Spleen (tissue), 11 donors: Measurements from ENCODE around the gene DDX31. TPM values are rescaled to one million over a fixed set of nuclear protein-coding genes. Genes with fewer than 3 reads are reported as not detected.

Experiments used
- DNase-seq: peaks from one replicate; pipeline ENCODE4 v3.0.0-alpha.2; 2020
- H3K27ac ChIP-seq, 8 donors: fragments of 200-600 bp; sonication (generic) in 7 of 8; 1 replicate in 4 of 8; 2 replicates in 4 of 8; pipeline versions ENCODE4 v1.5.0 to v1.8.0; 2016 to 2021; ENCODE audit warnings: inconsistent platforms in 4 of 8, mild to moderate bottlenecking in 4 of 8, moderate library complexity in 1 of 8
- H3K27me3 ChIP-seq, 7 donors: fragments of 200-600 bp; sonication (generic) in 6 of 7; replicated peaks in 1 of 7; 1 replicate in 4 of 7; 2 replicates in 3 of 7; pipeline versions ENCODE4 v1.5.0 to v1.8.0; 2016 to 2021; ENCODE audit warnings: inconsistent platforms in 3 of 7, mild to moderate bottlenecking in 1 of 7
- H3K36me3 ChIP-seq, 6 donors: fragments of 200-600 bp; sonication (generic) in 5 of 6; 1 replicate in 4 of 6; 2 replicates in 2 of 6; pipeline versions ENCODE4 v1.5.0 to v1.8.0; 2016 to 2021; ENCODE audit warnings: inconsistent platforms in 2 of 6
- H3K4me1 ChIP-seq, 6 donors: fragments of 200-600 bp; sonication (generic) in 5 of 6; 1 replicate in 3 of 6; 2 replicates in 3 of 6; pipeline versions ENCODE4 v1.5.0 to v1.8.0; 2016 to 2021; ENCODE audit warnings: inconsistent platforms in 3 of 6
- H3K4me3 ChIP-seq, 8 donors: fragments of 200-600 bp; sonication (generic) in 7 of 8; 1 replicate in 4 of 8; 2 replicates in 4 of 8; pipeline versions ENCODE4 v1.5.0 to v1.8.0; 2016 to 2021; ENCODE audit warnings: inconsistent platforms in 4 of 8, mild to moderate bottlenecking in 4 of 8, moderate library complexity in 2 of 8
- H3K9me3 ChIP-seq, 8 donors: fragments of 200-600 bp; sonication (generic) in 7 of 8; 1 replicate in 4 of 8; 2 replicates in 4 of 8; pipeline versions ENCODE4 v1.5.0 to v1.8.0; 2016 to 2021; ENCODE audit warnings: inconsistent platforms in 4 of 8
- CTCF ChIP-seq, 11 experiments: fragments of 200-600 bp in 7 of 11; fragments of 450-650 bp in 4 of 11; sonication (generic) in 4 of 11; IDR thresholded peaks in 8 of 11; conservative IDR thresholded peaks in 3 of 11; 1 replicate in 7 of 11; 2 replicates in 4 of 11; pipeline versions ENCODE4 v1.4.0 to v1.8.0; 2016 to 2021; ENCODE audit warnings: antibody characterized with exemption in 11 of 11, inconsistent platforms in 4 of 11, mild to moderate bottlenecking in 1 of 11
- POLR2A ChIP-seq, 3 donors: fragments of 450-650 bp; IDR thresholded peaks; one replicate each; pipeline ENCODE4 v1.5.1; 2017; ENCODE audit warnings: antibody characterized with exemption in 3 of 3, mild to moderate bottlenecking in 1 of 3
- POLR2AphosphoS5 ChIP-seq, 3 donors: sonication (generic); formaldehyde crosslinking; IDR thresholded peaks; one replicate each; pipeline ENCODE4 v1.5.1; 2017; ENCODE audit warnings: antibody characterized with exemption in 3 of 3
- WGBS, 5 donors: extraction: QIAGEN DNeasy Blood & Tissue Kit in 3 of 5; methylation state at CpG; one replicate each; pipeline versions ENCODE4 v1.1.5 to v1.1.7; 2013 to 2018; 5-methylcytosine and 5-hydroxymethylcytosine counted together
- intact Hi-C: fragments of 100-400 bp; cut with DNase I; formaldehyde crosslinking; loops from one replicate; pipeline ENCODE4 v1.15.0; 2023; ENCODE audit warnings: low total_unique reads
- polyA plus RNA-seq, 3 donors: library from polyadenylated mRNA; stranded (reverse); fragments of 200-250 nt; gene quantifications; one replicate each; pipeline ENCODE4 v1.2.1, GENCODE V29; 2013
- total RNA-seq, 7 donors: library from RNA; depleted of rRNA in 3 of 7; stranded (reverse); fragments of >200 nt in 3 of 7; fragmentation: NEBNext Ultra II Directional in 4 of 7; extraction: Animal tissue kit (Norgen Biotek cat#: 25700) in 4 of 7; gene quantifications; one replicate each; pipeline versions ENCODE4 v1.1.0 to v1.2.1, GENCODE V29; 2016 to 2021
- donor health status: healthy with polysubstance abuse.
- donor health status: DM: no; HTN: no; CAD: no; lungs with moderate emphysema.
- donor health status: DM: no; HTN: no; CAD: no.
- donor health status: Bipolar disorder and iron deficiency.
- donor health status: healthy.
- donor health status: DM: no; HTN: no; CAD: no.
- donor health status: DM: yes; HTN: yes; CAD: no.

The DDX31 gene
- total and polyA plus RNA-seq, 10 donors: 8.6 to 19.3 (median 14.7) TPM

GRCh38 chr9:132555528-132555927, 114.3 kb downstream of the DDX31 start:
- H3K27me3 ChIP-seq: peaks cover 0 to 6% (median 0%) of the 10 kb centered on the region in 7 donors
- TF ChIP-seq POLR2AphosphoS5 (IDR thresholded peaks at IDR 0.05): no peak
- no peak for TF ChIP-seq CTCF (IDR thresholded peaks at IDR 0.05 in 8 of 11, conservative IDR thresholded peaks at IDR 0.05 in 3 of 11)
- TF ChIP-seq POLR2A (IDR thresholded peaks at IDR 0.05): no peak
- H3K36me3 ChIP-seq: no peaks in the 10 kb centered on the region
- H3K27ac ChIP-seq: no peak overlapping the region
- peaks cover 0 to 6% (median 0%) of the 10 kb centered on the region in 8 donors for H3K9me3 ChIP-seq
- H3K4me1 ChIP-seq: no peaks in the 10 kb centered on the region
- no peak overlapping the region for H3K4me3 ChIP-seq
- no peak for DNase-seq
- WGBS, 5 donors: 78 to 85% (median 83%) methylated on average over 8 of the region's 8 CpGs
- intact Hi-C loops: no loop called here

- Histone ChIP-seq H3K27me3 (peaks cover 0 to 6% (median 0%) of the 10 kb centered on the region in 7 donors), H3K27ac (no peak overlapping the region), H3K9me3 (peaks cover 0 to 6% (median 0%) of the 10 kb centered on the region in 8 donors), H3K4me3 (no peak overlapping the region), H3K36me3 (no peaks in the 10 kb centered on the region), H3K4me1 (peaks cover 0 to 4% (median 0%) of the 10 kb centered on the region in 6 donors)
- no peak for DNase-seq
- intact Hi-C loops: no loop called here
- 88 to 95% (median 92%) methylated on average over 2 of the region's 2 CpGs for WGBS, 5 donors
- TF ChIP-seq CTCF (IDR thresholded peaks at IDR 0.05 in 8 of 11, conservative IDR thresholded peaks at IDR 0.05 in 3 of 11) (no peak), POLR2A (IDR thresholded peaks at IDR 0.05) (no peak), POLR2AphosphoS5 (IDR thresholded peaks at IDR 0.05) (no peak)
Observed at GRCh38 chr9:132554755-132555154, 115.0 kb downstream of the DDX31 start.

- Histone ChIP-seq H3K36me3 (no peaks in the 10 kb centered on the region), H3K4me1 (peaks cover 0 to 31% (median 12%) of the 10 kb centered on the region in 6 donors), H3K27ac (no peak overlapping the region), H3K4me3 (no peak overlapping the region), H3K27me3 (peaks cover 0 to 7% (median 0%) of the 10 kb centered on the region in 7 donors), H3K9me3 (peaks cover 0 to 6% (median 0%) of the 10 kb centered on the region in 8 donors)
- intact Hi-C loops: no loop called here
- no peak for TF ChIP-seq POLR2AphosphoS5 (IDR thresholded peaks at IDR 0.05)
- TF ChIP-seq POLR2A (IDR thresholded peaks at IDR 0.05): no peak
- no peak for TF ChIP-seq CTCF (IDR thresholded peaks at IDR 0.05 in 8 of 11, conservative IDR thresholded peaks at IDR 0.05 in 3 of 11)
- no peak for DNase-seq
- WGBS, 5 donors: 81 to 92% (median 91%) methylated on average over 12 of the region's 12 CpGs
Observed at GRCh38 chr9:132552041-132552440, 117.7 kb downstream of the DDX31 start.

GRCh38 chr9:132551556-132551955, 118.2 kb downstream of the DDX31 start:
- no peaks in the 10 kb centered on the region for H3K36me3 ChIP-seq

More at GRCh38 chr9:132551556-132551955, 118.2 kb downstream of the DDX31 start:
- Histone ChIP-seq H3K27me3 (peaks cover 0 to 10% (median 0%) of the 10 kb centered on the region in 7 donors), H3K4me1 (peaks cover 0 to 36% (median 17%) of the 10 kb centered on the region in 6 donors), H3K9me3 (peaks cover 0 to 6% (median 0%) of the 10 kb centered on the region in 8 donors), H3K4me3 (no peak overlapping the region), H3K27ac (no peak overlapping the region)
- intact Hi-C loops: no loop called here
- DNase-seq: no peak
- WGBS, 5 donors: 77 to 89% (median 83%) methylated on average over 12 to 13 of the region's 13 CpGs
- TF ChIP-seq POLR2AphosphoS5 (IDR thresholded peaks at IDR 0.05): no peak
- no peak for TF ChIP-seq CTCF (IDR thresholded peaks at IDR 0.05 in 8 of 11, conservative IDR thresholded peaks at IDR 0.05 in 3 of 11)
- TF ChIP-seq POLR2A (IDR thresholded peaks at IDR 0.05): no peak
